Natural killer cell treated with Interleukin-12 subunit alpha and Interleukin-12 subunit beta and Interleukin-15 and Interleukin-18, amount 100 ng/mL, for 72 hours (primary cell): ENCODE data around the gene SPATC1L. TPM values are rescaled to one million over a fixed set of nuclear protein-coding genes. Genes with fewer than 3 reads are reported as not detected.
"Not testable (repeated sequence)": the region's sequence is repeated elsewhere in the genome, so short reads cannot be mapped to it uniquely, and the experiment has no call there.

Experiments used
- ATAC-seq, 2 donors: fragments of 150-1000 bp; cut with Tn5 transposase in 1 of 2; sonication (Bioruptor Pico), chemical (Tn5 transposase) in 1 of 2; 2 replicates each; pipeline ENCODE4 v1.10.0; 2021
- DNase-seq: peaks from one replicate; pipeline ENCODE4 v3.0.0; 2022; ENCODE audit warnings: low spot score
- H3K27ac Mint-ChIP-seq, 2 donors: 1 replicate in 1 of 2; 2 replicates in 1 of 2; pipeline ENCODE4 v1.8.0; 2022; ENCODE audit warnings: mixed read lengths in 2 of 2, mild to moderate bottlenecking in 1 of 2, moderate library complexity in 1 of 2
- H3K27me3 Mint-ChIP-seq, 2 donors: 1 replicate in 1 of 2; 2 replicates in 1 of 2; pipeline ENCODE4 v1.8.0; 2022; ENCODE audit warnings: mixed read lengths in 2 of 2
- H3K36me3 Mint-ChIP-seq: one replicate; pipeline ENCODE4 v1.8.0; 2022; ENCODE audit warnings: mixed read lengths
- H3K4me1 Mint-ChIP-seq, 2 donors: 1 replicate in 1 of 2; 2 replicates in 1 of 2; pipeline ENCODE4 v1.8.0; 2022; ENCODE audit warnings: low read depth in 2 of 2, mixed read lengths in 2 of 2, mild to moderate bottlenecking in 1 of 2
- H3K4me3 Mint-ChIP-seq: one replicate; pipeline ENCODE4 v1.8.0; 2022; ENCODE audit warnings: mixed read lengths
- H3K9me3 Mint-ChIP-seq: 2 replicates; pipeline ENCODE4 v1.8.0; 2022; ENCODE audit warnings: mixed read lengths
- total RNA-seq, 2 donors: library from RNA; stranded (reverse); gene quantifications; one replicate each; pipeline ENCODE4 v1.2.3, GENCODE V29; 2022

Gene SPATC1L
- total RNA-seq: 1 to 10 TPM in 1 of 2 donors, not detected in 1; 5.0 TPM

GRCh38 chr21:46183910-46184624, at the start of gene SPATC1L:
TSS of gene SPATC1L (minus strand) at chr21:46184459. CDS start at chr21:46182816, 1,643 bp downstream.
- DNase-seq: peak; percentile 38
- Mint-ChIP-seq H3K9me3 (no peaks in the 10 kb centered on the region), H3K27ac (peak within 1 kb of the TSS in 1 of 2 donors; percentile 56), H3K36me3 (no peaks in the 10 kb centered on the region), H3K4me3 (no peak within 1 kb of the TSS), H3K27me3 (no peaks in the 10 kb centered on the region), H3K4me1 (peaks cover 0 to 3% of the 10 kb centered on the region in 2 donors)
- peak in 1 of 2 donors; percentile 81 for ATAC-seq

DNA sequence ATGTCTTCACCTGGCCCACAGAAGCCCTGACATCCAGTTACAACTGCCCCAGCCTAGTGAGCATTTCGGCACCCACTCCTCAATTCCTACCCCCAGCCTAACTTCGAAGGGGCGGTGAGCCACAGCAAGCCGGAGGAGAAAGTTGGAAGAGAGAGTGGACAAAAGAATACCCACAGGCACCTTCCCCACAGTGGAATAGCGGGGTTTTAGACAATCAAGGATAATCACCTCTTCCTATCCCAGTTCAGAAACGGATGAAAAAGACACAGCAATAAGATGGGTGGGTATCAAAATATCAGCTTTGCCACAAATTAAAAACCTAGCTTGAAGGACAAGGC, 45.6 kb upstream of the SPATC1L start:
- Mint-ChIP-seq H3K9me3 (no peaks in the 10 kb centered on the region), H3K36me3 (peaks cover 22% of the 10 kb centered on the region), H3K4me3 (peak overlapping the region; percentile 86), H3K27me3 (no peaks in the 10 kb centered on the region), H3K27ac (peak overlapping the region; percentile 29 to 70), H3K4me1 (peaks cover 63 to 72% of the 10 kb centered on the region in 2 donors)
- DNase-seq (no peak), ATAC-seq (no peak)

DNA sequence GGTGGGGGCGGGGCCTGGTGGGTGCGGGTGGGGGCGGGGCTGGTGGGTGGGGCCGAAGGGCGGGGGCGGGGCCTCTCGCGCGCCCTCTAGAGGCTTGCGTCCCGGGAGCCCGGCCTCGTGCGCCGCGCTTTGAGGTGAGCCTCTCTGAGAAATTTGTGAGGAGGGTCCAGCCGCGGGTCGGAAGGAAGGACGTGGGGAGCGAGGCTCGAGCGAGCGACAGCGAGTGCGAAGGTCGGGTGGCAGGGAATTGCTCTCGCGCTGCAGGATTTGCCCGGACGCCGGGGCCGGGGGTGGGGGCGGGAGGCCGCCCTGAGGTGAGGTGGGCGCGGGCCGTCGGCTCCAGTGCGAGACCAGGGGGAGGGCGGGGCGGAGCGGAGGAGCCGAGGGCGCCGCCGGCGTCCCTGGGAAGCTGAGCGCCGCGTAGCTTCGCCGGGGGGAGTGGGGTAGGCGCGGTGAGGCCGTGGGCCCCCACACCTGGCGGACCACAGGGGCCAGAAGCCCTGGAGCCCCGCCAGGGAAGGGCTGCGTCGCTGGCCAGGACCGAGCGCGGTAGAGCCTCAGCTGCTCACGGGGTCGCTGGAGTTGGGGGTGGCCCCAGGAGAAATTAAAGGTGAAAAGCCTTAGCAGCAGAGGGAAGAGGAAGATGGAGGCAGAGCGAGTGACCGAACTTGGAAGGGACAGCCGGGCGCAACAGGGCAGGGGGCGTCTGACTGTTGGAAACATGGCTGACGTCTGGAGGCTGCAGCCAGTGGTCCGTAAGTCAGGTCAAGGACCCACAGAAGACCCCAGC, 45.1 kb upstream of the SPATC1L start:
- H3K9me3 Mint-ChIP-seq: no peaks in the 10 kb centered on the region
- peak overlapping the region; percentile 86 for H3K4me3 Mint-ChIP-seq
- no peaks in the 10 kb centered on the region for H3K27me3 Mint-ChIP-seq
- peaks cover 57 to 67% of the 10 kb centered on the region in 2 donors for H3K4me1 Mint-ChIP-seq
- peaks cover 17% of the 10 kb centered on the region for H3K36me3 Mint-ChIP-seq
- H3K27ac Mint-ChIP-seq: peak overlapping the region; percentile 66 to 78
- DNase-seq (no peak), ATAC-seq (peak; percentile 66 to 69)

DNA sequence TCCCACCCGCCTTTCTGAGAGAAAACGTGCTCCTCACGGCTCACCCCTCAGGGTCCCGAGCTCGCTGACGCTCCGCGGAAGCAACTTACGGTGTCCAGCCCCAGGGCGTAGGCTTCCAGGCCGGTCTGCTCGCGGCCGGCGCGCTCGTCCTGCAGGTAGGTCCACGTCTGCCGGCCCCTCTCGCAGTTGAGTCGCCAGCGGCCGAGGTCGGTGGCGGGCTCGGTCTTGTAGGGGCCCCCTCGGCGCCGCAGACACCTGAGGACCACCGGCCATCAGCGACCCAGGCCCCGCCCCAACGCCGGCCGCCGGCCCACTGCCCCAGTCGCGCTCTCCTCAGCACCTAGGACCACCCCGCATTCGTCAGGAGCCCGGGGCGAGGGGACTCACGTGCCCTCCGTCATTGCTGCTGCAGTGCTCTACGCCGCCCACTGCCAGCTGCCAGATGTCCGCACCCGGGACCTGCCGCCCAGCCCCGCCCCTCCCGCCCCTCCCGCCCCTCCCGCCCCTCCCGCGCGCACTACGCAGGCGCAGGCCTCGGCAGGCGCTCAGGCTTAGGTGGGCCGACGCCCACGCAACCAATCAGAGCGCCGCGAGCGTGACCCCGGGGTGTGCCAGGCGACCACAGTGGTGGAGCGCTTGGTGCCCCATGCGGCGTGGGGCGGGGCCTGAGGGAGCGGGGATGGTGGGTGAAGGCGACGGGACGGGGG, 44.2 kb upstream of the SPATC1L start, which contains the start of gene LSS:
Gene LSS, minus strand, starts transcription at position 430 of the 707 bp plus-strand sequence. Its CDS starts 29 bp downstream, at position 401.
- Mint-ChIP-seq H3K4me3 (peak within 1 kb of the TSS; percentile 86), H3K9me3 (no peaks in the 10 kb centered on the region), H3K27ac (peak within 1 kb of the TSS; percentile 72 to 78), H3K36me3 (peaks cover 8% of the 10 kb centered on the region), H3K4me1 (peaks cover 49 to 61% of the 10 kb centered on the region in 2 donors), H3K27me3 (no peaks in the 10 kb centered on the region)
- ATAC-seq (peak; percentile 97 to 99), DNase-seq (peak; percentile 100)

- peak overlapping the region; percentile 86 for H3K4me3 Mint-ChIP-seq
- H3K4me1 Mint-ChIP-seq: peaks cover 46 to 54% of the 10 kb centered on the region in 2 donors
- H3K9me3 Mint-ChIP-seq: no peaks in the 10 kb centered on the region
- no peak for DNase-seq
- H3K36me3 Mint-ChIP-seq: peaks cover 8% of the 10 kb centered on the region
- no peaks in the 10 kb centered on the region for H3K27me3 Mint-ChIP-seq
- H3K27ac Mint-ChIP-seq: peak overlapping the region; percentile 41 to 72
- ATAC-seq: no peak
Measured at GRCh38 chr21:46227811-46228344, 43.6 kb upstream of the SPATC1L start.

GRCh38 chr21:46226920-46227599, 42.8 kb upstream of the SPATC1L start:
- Mint-ChIP-seq H3K4me1 (peaks cover 46 to 50% of the 10 kb centered on the region in 2 donors), H3K27ac (peak overlapping the region; percentile 41 to 72), H3K9me3 (no peaks in the 10 kb centered on the region), H3K36me3 (peaks cover 8% of the 10 kb centered on the region), H3K4me3 (peak overlapping the region; percentile 86), H3K27me3 (no peaks in the 10 kb centered on the region)
- no peak for DNase-seq
- no peak for ATAC-seq

DNA sequence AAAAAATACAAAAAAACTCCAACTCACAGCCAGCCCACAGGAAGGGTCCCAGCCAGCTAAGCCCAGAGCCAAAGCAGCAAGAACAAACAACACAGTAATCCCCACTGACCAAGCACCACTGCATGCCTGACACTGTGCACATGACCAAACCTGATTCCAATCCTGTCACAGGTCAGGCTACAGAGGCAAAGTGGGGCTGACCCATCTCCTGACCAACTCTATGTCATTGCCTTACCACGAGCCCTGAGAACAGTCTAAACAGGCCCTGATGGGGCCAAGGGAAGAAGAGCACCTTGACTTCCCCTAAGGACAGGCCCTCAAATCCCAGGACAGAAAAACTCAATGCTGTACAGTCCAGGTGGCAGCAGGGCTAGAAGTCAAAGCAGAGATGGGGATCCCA, 41.9 kb upstream of the SPATC1L start:
- H3K36me3 Mint-ChIP-seq: peaks cover 2% of the 10 kb centered on the region
- H3K27ac Mint-ChIP-seq: peak overlapping the region in 1 of 2 donors; percentile 72
- peaks cover 39 to 41% of the 10 kb centered on the region in 2 donors for H3K4me1 Mint-ChIP-seq
- ATAC-seq: no peak
- no peaks in the 10 kb centered on the region for H3K27me3 Mint-ChIP-seq
- peak overlapping the region; percentile 86 for H3K4me3 Mint-ChIP-seq
- DNase-seq: no peak
- H3K9me3 Mint-ChIP-seq: no peaks in the 10 kb centered on the region

GRCh38 chr21:46223661-46224060, 39.4 kb upstream of the SPATC1L start:
- DNase-seq, H3K4me3 Mint-ChIP-seq, H3K27me3 Mint-ChIP-seq, H3K36me3 Mint-ChIP-seq, H3K9me3 Mint-ChIP-seq, ATAC-seq, H3K27ac Mint-ChIP-seq: not testable (repeated sequence)
- H3K4me1 Mint-ChIP-seq: peaks cover 24 to 28% of the 10 kb centered on the region in 2 donors

DNA sequence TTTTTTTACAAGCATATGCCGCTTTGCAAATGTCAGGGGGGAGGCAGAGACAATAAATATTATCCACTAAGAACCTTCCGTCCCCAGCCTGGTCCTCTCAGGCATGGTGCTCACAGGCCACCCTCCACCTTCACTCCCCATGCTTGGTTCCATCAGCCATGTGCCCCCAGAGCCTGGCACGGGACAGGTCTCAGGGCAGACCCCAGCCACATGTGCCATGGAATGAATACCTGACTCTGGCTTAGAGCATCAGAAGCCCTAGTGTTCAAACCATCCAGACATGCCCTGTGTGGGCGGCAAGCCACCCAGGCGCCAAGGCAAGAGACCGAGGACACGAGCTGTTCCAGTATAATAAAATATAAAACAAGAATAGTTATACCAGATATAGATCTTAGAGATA, 39.0 kb upstream of the SPATC1L start:
- no peaks in the 10 kb centered on the region for H3K36me3 Mint-ChIP-seq
- no peak overlapping the region for H3K27ac Mint-ChIP-seq
- DNase-seq (no peak), ATAC-seq (no peak)
- H3K4me1 Mint-ChIP-seq: peaks cover 24 to 28% of the 10 kb centered on the region in 2 donors
- H3K9me3 Mint-ChIP-seq: no peaks in the 10 kb centered on the region
- no peaks in the 10 kb centered on the region for H3K27me3 Mint-ChIP-seq
- H3K4me3 Mint-ChIP-seq: no peak overlapping the region

- Mint-ChIP-seq H3K4me3 (no peak overlapping the region), H3K4me1 (peaks cover 19 to 24% of the 10 kb centered on the region in 2 donors), H3K27ac (no peak overlapping the region), H3K9me3 (no peaks in the 10 kb centered on the region), H3K27me3 (no peaks in the 10 kb centered on the region), H3K36me3 (no peaks in the 10 kb centered on the region)
- DNase-seq: no peak
- ATAC-seq: peak in 1 of 2 donors; percentile 11
Measured at GRCh38 chr21:46222436-46223116, 38.3 kb upstream of the SPATC1L start.

- ATAC-seq: no peak
- no peaks in the 10 kb centered on the region for H3K27me3 Mint-ChIP-seq
- H3K4me3 Mint-ChIP-seq: no peak overlapping the region
- H3K27ac Mint-ChIP-seq: no peak overlapping the region
- no peak for DNase-seq
- peaks cover 12 to 17% of the 10 kb centered on the region in 2 donors for H3K4me1 Mint-ChIP-seq
- H3K9me3 Mint-ChIP-seq: no peaks in the 10 kb centered on the region
- H3K36me3 Mint-ChIP-seq: no peaks in the 10 kb centered on the region
Measured at GRCh38 chr21:46221664-46222435, 37.6 kb upstream of the SPATC1L start.

- no peak for ATAC-seq
- DNase-seq: no peak
- Mint-ChIP-seq H3K27me3 (no peaks in the 10 kb centered on the region), H3K36me3 (no peaks in the 10 kb centered on the region), H3K4me1 (peaks cover 4 to 8% of the 10 kb centered on the region in 2 donors), H3K4me3 (no peak overlapping the region), H3K27ac (no peak overlapping the region), H3K9me3 (no peaks in the 10 kb centered on the region)
Measured at GRCh38 chr21:46220847-46221246, 36.6 kb upstream of the SPATC1L start.
